GM21737 (cell line): Measurements from ENCODE around the gene LRTM2.

Experiments
- ATAC-seq: cut with Tn5 transposase; IDR thresholded peaks from one replicate; pipeline ENCODE4 v1.9.1; 2021; ENCODE audit warnings: mild to moderate bottlenecking, moderate library complexity; ENCODE audit not compliant: unreplicated experiment

Gene LRTM2

DNA sequence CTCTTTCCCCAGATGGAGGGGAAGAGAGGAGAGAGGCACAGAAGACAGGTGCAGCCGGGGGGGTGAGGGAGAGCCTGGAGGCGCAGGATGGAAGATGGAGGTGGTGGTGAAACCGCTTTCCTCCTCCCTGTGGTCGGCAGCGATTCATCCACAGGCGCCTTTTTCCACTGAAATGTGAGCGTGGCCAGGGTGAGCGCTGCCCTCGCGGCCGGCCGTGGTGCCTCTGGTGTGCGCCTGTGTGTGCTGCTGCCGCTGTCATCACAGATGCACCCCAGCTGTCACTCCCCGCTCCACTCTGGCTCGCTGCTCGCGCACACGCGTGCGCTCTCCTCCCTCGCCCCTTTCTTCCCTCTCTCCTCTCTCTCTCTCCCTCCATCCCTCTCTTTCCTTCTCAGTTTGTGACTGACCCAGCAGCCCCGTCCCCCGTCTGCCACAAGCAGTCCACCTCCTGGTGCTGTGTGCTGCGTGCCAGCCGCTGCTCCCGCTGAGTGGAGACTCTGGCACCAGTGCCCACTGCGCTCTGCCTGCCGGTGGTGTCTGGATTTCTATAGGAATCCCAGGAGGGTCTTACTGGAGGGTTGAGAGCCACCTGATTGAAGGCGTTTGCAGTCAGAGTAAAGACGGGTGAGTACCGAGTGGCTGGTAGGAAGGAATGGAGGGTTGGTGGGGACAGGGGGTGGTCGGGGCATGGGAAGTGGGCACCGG is at the start of gene LRTM2:
LRTM2 (plus strand) TSS at position 375 of the 705 bp plus-strand sequence. CDS start 7,584 bp downstream, outside the sequence.
- ATAC-seq = no peak

DNA sequence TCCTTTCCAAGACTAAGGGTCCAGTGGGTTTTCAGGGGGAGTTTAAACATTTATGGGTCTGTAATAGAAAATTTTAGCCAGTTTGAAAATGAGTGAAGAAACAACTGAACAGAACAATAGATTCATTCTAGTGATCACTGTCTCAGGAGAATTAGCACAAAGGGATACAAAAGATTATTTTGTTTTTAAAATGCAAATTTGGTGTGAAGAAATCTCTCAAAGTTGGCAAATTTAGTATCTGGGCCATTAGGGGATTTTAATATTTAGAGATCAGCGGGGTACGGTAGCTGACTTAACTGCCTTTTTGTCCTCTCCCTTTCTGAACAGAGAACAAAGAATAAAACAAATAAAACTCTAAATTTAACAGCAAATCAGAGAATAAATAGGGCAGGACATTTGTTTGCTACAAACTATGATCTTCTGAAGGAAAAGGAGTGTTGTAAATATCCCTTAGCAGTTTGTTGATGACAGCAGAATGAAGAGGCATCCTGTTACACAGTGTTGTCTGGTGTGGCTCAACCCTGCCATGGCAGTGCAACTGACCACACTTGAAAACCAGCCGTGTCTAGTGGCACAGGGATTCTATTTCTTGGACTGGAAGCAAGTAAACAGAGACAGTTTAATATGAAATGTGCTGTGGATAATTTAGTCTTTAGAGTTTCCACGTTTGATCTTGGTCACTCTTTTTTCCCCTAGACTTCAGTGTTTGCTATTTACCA is 46.3 kb upstream of the LRTM2 start:
- ATAC-seq = no peak

DNA sequence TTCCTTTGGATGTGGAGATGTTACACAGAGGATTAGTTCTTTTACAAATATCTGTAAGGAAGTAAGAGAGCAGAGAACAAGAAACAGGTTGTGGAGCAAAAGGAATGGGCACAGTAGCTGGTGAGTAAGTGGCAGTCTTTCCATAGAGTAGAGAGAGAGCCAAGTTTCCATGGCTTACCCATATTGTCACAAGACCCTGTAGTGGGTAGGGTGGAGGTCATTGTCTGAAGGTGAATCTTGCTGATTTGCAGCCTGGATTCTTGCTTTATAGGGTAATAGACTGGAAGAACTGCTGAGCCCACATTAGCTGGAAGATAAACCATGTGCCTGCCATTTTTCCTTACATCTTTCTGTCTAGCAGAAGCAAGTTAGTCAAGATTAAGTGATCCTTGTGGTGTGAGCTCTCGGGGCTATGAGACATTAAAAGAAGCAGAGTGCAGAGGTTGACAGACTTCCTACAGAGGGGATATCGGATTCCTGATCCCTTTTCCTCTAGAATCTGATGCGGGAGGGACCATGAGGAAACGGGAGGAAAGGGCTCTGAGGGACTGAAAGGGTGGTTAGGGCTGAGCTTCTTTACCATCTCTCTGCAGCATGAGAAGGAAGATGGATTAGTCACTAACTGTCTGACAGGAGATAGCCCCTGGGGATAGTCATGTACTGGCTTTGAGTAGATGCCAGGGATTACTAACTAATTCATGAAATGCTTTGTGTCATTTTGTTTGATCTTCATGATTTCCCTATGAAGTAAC is 44.0 kb upstream of the LRTM2 start:
- no peak for ATAC-seq

DNA sequence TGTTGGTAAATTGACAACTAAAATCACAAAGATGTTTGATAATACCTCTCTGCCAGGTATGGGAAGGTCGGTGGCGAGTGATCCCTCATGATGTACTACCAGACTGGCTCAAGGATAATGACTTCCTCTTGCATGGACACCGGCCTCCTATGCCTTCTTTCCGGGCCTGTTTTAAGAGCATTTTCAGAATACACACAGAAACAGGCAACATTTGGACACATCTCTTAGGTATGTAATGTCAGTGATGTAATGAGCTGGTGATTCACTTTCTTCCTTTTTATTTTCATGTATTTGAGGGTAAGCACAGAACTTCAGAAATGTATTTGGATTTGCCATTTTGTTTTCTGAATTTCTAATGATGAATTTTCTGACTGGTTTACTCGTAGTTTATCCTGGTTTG is 42.6 kb upstream of the LRTM2 start:
- ATAC-seq = no peak

DNA sequence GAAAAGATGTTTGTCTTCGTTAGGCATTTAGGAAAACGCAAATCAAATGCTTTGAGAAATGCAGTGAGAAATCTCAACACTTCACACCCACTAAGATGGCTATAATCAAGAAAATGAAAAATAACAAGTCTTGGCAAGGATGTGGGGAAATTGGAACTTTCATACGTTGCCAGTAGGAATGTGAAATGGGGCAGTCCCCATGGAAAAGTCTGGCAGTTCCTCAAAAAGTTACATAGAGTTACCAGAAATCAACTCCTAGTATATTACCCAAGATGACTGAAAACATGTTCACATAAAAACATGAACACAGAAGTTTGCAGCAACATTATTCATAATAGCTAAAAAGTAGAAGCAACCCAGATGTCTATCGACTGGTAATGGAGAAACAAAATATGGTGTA is 41.5 kb upstream of the LRTM2 start:
- ATAC-seq = no peak

DNA sequence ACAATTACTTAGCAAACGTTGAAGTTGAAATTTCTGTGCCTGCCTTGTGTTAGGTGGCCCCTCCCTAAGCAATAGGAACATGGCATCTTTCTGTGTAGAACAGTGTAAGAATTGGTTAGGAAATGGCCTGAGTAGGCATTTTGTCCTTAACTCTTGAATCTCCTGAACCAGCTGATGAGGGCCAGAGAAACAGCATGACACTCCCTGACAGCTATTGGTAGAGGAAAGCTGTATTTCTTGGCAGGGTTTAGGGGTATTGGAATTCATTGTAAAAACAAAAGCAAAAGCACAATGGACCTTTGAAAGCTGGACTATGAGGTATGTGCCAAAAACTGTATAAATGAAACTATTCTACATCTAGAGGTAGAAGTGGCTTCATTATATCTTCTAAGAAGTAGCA is 40.6 kb upstream of the LRTM2 start:
- ATAC-seq = no peak

DNA sequence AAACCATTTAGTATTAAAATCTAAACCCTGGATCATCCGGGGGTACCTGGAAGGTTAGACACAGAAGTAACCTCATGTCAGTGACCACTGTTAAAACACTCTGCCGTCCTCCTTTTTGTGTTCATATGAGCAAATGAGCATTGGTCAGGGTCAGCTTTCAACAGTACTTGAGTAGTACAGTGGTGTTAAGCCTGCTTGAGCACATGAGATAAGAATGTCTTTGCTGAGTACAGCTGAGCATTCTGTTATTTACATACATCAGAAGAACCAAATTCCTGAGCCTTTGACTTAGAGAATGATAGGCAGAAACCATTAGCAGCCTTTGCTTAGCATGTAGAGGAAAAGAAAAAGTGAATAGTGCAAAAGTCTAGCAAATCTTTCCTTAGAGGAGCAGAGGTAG is 38.6 kb upstream of the LRTM2 start:
- no peak for ATAC-seq

DNA sequence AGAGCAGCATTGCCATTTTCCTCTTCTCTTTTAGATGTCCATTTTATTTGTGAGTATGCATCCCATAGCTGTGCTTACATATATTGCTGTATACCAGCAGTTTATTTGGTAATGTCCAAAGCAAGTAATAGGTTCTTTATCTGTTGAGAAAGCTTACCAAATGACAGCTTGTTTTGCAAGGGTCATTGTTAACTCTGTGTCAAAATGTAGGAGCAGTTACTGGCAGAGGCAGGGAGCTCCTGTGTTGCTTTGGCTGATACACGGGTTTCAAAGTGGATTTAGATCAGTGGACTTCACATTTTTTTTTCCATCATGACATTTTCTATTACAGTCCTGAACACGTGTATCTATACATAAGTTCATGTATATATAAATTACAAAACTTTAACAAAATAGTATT is 38.1 kb upstream of the LRTM2 start:
- ATAC-seq = no peak

DNA sequence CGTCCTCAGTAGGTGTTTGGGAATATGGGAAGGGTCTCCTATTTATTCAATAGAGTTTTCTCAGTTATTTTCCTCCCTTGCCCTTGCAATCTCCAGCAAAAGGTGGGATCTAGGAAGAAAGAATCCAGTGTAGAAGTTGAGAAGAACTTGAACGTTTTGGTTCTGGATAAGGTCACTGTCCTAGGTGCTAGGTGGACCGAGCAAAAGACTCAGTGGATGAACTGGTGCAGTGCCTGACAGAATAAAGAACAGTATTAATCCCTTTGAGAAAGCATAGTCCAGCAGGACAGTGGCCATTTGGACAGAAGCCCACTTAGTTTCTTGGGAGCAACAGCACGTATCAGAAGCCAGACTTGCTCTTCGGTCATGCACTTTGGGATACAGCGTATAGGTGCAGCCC is 32.7 kb upstream of the LRTM2 start:
- no peak for ATAC-seq

DNA sequence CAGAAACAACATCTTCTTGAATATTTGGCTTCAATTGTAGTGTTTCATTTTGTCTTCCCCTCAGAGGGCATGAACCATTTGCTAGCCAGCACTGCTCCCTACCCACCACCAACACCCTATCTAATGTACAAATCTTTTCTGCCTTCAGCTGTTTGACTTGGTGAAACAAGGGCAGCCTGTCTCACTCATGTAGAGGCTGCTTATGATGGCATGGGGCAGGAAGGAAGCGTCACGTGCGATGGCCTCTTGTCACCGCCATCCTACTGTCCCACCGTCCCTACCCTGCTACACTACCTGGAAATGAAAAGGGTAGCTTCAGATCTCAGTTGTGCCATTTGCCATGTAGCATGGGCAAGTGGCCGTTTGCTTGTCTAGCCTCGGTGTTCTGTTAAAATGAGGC is 29.9 kb upstream of the LRTM2 start:
- ATAC-seq = no peak

DNA sequence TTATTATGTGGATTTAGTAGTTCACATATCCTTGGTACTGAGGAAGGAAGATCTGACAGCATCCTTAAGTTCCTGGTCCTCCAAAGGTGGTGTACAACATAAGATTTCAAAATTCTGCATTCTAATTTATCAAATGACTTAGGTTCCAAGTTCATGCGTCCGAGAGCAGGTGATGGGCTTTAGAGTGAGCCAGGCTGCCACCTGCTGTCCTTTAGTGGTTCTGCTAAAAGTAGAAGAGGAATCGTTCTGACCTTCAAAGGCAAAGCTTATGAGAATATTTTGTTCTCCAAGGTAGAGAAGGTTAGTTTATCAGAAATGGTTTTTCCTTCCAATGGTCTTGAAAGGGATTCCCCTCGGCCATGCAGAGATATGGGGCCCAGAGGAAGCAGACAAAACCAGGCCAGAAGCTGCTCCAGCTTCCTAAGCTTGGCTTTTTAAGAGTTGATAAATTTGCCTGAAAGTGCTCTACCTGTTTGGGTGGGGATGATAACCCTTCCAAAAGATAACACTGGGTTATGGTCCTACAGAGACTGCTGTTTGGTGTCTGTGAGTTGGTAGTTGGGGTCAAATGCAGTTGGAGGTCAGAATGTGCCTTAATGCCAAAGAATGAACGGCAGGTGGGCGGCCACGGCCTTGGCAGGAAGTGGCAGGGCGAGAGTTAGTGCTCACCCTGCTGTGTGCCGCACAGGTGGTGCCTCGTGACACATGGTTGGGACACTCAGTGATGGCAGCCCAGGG is 29.1 kb upstream of the LRTM2 start:
- no peak for ATAC-seq

DNA sequence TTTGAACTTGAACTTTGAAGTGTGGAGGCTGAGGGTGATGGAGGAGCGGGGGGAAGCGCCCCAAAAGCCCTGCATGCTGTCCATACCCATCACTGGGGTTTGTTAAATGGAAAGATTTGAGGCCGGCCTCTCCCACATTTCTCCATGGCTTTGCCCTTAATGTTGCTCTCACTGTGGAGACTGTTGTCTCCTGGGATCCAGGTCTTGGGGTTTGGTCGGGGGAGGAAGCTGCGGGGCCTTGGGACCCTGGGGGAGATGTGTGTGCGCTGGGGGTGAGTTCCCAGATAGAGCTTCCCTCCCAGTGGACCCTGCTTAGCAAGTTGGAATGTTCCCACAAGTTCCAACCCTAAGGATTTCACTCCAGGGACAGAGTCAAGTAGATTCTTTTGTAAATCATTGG is 28.0 kb upstream of the LRTM2 start:
- ATAC-seq = no peak

DNA sequence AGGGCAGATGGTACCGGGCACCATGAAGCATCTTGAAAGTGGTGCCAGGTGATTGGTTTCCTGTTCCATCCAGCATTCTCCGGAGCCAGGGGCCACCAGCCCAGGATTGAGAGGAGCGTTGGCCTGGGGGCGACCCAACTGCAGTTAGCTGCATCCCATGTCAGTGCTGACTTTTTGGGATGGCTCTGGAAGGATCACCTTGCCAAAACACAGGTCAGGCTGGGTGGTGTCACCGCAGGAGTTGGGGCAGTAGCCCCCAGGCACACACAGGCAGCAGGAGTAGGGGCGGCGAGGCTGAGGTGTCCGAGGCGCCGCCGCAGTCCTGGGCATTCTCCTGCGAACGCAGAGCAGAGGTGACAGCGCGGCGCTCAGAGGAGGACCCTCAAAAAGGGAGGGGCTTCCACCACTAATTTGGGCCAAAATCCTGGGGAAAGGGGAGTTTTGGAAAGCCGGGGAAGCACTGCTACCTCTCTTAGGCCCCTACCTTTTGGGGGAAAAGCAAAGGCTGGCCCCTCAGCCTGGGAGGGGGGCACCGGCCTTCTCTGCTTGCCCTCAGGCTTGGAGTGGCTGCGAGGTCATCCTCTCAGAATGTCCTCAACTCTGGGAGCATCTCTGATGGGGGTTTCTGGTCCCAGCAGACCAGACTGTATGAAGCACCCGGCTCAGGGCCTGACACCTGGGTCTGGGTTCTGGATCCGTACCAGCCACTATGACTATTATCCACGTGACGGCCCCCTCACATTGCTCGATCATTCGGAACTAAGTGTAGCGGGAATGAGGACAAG is 26.7 kb upstream of the LRTM2 start:
- no peak for ATAC-seq

DNA sequence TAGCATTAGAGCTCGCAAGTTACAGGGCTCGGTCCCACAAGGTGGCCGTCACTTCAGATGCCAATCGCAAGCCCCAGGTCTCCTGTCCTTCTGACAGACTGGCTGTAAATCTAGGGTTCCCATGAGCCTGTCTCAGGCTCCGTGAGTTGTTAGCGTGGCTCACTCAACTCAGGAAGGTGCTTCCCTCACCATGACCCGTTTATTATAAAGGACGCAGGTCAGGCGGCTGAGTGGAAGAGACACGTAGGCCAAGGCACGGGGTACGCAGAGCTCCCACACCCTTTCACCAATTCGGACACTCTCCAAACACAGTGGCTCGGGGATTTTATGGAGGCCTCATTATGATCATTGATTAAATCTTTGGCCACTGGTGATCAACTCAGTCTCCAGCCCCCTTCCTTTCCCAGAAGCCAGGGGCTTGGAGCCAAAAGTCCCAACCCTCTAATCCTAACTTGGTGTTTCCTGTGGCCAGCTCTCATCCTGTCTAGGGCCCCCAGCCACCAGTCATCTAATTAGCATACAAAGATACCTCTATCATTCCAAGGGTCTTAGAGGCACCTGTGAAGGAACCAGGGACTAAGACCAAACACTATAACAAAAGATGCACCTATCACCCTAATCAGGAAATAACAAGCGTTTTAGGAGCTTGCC is 25.8 kb upstream of the LRTM2 start:
- no peak for ATAC-seq

DNA sequence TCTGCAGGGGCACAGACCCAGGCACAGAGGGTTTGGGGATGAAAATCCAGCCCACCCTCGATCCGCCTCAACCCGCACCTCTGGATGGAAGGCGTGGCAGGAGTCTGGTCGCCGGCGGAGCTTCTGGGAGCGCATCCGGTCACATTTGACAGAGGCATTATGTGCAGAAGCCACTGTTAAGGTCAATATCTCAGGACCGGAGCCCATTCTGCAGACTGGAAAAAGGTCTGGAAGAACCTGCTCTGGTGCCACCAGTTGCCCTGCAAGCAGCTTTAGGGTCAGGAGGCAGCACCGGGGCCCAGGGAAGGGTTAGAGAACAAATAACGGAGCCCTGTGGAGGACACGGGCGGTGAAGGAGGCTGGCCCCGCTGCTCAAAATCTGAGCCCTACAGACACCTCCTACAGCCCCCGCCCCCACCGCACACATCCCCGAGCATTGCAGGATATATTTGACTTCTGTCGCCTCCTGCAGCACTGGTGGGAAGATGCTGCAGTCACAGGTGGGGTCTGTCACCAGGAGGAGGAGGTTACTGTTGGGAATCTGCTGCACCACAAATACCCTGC is 25.1 kb upstream of the LRTM2 start:
- no peak for ATAC-seq

DNA sequence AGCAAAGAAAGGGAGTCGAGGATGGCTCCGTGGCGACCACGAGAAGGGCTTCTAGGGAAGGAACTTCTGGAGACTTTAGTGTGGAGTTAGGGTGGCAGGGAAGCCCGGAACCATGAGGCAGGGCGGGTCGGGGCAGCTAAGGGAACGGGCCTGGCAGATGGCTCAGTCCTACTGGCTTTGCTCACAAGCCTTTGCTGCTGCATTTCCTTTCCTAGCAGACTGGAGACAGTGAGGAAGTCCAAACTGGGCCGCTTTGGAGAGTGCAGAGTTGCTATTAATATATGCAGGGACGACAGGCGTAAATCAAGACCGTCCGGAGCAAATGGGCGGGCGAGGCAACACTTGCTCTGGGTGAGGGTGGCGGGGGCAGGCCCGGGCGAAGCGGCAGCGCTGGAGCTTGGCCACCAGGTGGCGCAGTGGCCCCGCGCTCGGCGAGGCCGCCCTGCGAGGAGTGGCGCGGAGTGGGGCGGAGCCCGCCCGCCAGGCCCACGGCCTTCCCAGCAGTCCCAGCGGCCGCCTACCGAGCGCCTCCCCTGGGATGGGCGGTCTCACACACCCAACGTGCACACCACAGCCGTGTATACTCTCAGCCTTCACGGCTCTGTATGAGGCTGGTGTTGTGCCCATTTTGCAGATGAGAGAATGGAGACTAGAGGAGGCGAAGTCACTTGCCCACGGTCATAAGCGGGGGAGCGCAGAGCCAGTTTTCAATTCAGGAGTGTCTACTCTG is 24.4 kb upstream of the LRTM2 start:
- ATAC-seq = peak; percentile 88

DNA sequence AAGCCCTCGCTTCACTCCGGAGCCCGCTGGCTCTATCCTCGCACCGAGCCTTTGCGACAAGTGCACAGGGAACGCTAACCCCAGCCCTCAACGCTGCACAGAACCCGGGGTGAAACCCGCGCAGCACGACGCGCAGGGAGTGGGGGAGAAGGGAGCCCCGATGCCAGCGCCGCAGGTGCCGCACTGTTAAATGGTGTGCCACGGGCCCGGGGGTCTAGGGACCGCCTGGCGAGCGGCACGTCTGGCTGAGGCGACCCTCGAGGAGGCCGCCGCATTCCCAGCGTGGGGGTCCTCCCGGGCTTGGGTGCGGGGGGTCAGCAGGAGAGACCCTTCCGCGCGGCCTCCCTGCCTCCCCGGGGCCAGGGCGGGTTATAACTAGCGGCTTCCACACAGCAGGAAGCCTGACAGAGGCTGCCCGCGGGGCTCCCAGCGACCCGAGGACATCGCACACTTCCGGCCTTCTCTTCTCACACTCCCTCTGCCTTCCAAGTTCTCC is 23.8 kb upstream of the LRTM2 start:
- ATAC-seq = peak; percentile 12

DNA sequence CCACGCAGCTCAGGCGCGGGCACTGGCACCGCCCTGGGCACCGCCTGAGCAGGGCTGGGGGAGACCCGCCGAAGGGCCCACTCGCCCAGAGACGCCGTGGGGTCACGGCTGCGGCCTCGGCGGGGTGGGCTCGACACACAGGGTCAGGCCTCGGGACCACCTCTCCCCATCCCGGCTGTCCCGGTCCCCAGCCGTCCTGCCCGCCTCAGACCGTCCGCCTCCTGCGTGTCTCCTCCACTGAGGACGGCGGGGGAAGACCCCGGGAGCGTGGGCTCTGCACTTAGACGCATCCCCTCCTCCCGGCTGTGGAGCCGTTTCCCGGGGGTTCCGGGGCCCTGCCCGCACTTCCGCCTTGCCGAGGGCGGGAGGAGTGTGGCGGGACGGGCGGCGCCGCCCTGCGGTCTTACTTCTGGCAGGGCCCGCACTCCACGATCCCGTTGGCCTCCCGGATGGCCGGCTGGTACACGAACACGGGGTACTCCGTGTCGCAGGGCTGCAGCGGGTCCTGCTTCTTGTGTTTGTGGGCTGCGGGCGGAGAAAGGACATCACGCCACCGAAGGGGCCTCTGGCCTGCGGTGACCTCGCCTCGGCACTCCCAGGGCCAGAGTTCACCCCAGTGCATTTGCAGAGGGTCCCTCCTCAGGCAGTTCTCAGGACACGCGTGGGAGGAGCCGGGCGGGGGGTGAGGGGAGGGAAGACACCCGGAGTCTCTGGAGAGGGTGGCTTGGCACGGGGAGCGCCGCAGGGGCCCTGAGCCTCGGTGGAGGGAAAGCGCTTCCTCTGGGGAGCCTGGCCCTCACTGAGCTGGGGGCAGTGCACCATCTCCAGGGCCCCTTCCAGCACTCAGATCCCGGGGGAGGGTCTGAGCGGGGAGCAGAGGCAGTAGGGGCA is 23.1 kb upstream of the LRTM2 start:
- ATAC-seq = no peak
